GM23338 (cell line): ENCODE results near the gene B4GALT1.

Source experiments
- CREB1 ChIP-seq: fragments of 250-450 bp; sonication (Bioruptor Pico); IDR thresholded peaks from 2 replicates; pipeline ENCODE4 v1.5.0; 2020; ENCODE audit warnings: low read depth, mild to moderate bottlenecking, moderate library complexity
- CTCF ChIP-seq, 2 experiments: fragments of 200-600 bp in 1 of 2; sonication (generic) in 1 of 2; conservative IDR thresholded peaks; 2 replicates each; pipeline versions ENCODE4 v1.5.1 to v1.6.1; 2016 to 2017; ENCODE audit warnings: antibody characterized with exemption in 2 of 2, low read depth in 2 of 2, mild to moderate bottlenecking in 2 of 2, moderate library complexity in 1 of 2
- EZH2 ChIP-seq: fragments of 200-600 bp; sonication (generic); IDR thresholded peaks from one replicate; pipeline ENCODE4 v1.8.0; 2017; ENCODE audit warnings: antibody characterized with exemption, mild to moderate bottlenecking, low read depth; ENCODE audit not compliant: unreplicated experiment
- POLR2AphosphoS5 ChIP-seq: IDR thresholded peaks from 2 replicates; pipeline ENCODE4 v1.6.1; 2016; ENCODE audit warnings: antibody characterized with exemption, low read depth
- REST ChIP-seq: IDR thresholded peaks from one replicate; pipeline ENCODE4 v1.6.1; 2018; ENCODE audit warnings: antibody characterized with exemption; ENCODE audit not compliant: unreplicated experiment
- STAT1 ChIP-seq: IDR thresholded peaks from one replicate; pipeline ENCODE4 v1.6.1; 2016; ENCODE audit warnings: antibody characterized with exemption; ENCODE audit not compliant: unreplicated experiment
- ZNF331 ChIP-seq: fragments of 250-450 bp; sonication (Bioruptor Pico); IDR thresholded peaks from 2 replicates; pipeline ENCODE4 v1.5.0; 2020; ENCODE audit warnings: low read depth, mild to moderate bottlenecking, moderate library complexity

- no peak for TF ChIP-seq POLR2AphosphoS5
- TF ChIP-seq REST: no peak
- TF ChIP-seq CTCF (conservative IDR thresholded peaks at IDR 0.05; ENCODE audit: low read depth in 2 of 2): no peak
- no peak for TF ChIP-seq EZH2
- no peak for TF ChIP-seq STAT1
- TF ChIP-seq ZNF331 (CRISPR knock-in tag): no peak
- TF ChIP-seq CREB1 (CRISPR knock-in tag): no peak
Observed at GRCh38 chr9:33117306-33117705, 49.8 kb downstream of the B4GALT1 start.
